ENCODE results near the gene MLLT10. TPM values are rescaled to one million over a fixed set of nuclear protein-coding genes. Genes with fewer than 3 reads are reported as not detected.
"Not testable (repeated sequence)": the region's sequence is repeated elsewhere in the genome, so short reads cannot be mapped to it uniquely, and the experiment has no call there.

Gene MLLT10
- total RNA-seq, 2 experiments from 2014 or later = 43.0 to 49.9 TPM

- H3K4me1 Mint-ChIP-seq = peaks cover 10% of the 10 kb centered on the region
- ChIA-PET POLR2A (no interaction called here), CTCF (no interaction called here)
- H3K9me3 Mint-ChIP-seq = no peaks in the 10 kb centered on the region
- H3K27ac Mint-ChIP-seq = no peak overlapping the region
- H3K27me3 Mint-ChIP-seq = no peaks in the 10 kb centered on the region
- H3K36me3 Mint-ChIP-seq (ENCODE audit: low read depth) = peaks cover 18% of the 10 kb centered on the region
- DNase-seq = no peak
- no peak overlapping the region for H3K4me3 Mint-ChIP-seq
Observed at GRCh38 chr10:21600804-21601433, 66.9 kb downstream of the MLLT10 start.

- DNase-seq = no peak
- Mint-ChIP-seq H3K27ac (no peak overlapping the region), H3K9me3 (no peaks in the 10 kb centered on the region), H3K4me3 (no peak overlapping the region), H3K4me1 (peaks cover 21% of the 10 kb centered on the region), H3K27me3 (no peaks in the 10 kb centered on the region), H3K36me3 (ENCODE audit: low read depth) (peaks cover 28% of the 10 kb centered on the region)
- ChIA-PET POLR2A (no interaction called here), CTCF (no interaction called here)
Observed at GRCh38 chr10:21602313-21602712, 68.3 kb downstream of the MLLT10 start.

- Mint-ChIP-seq H3K36me3 (ENCODE audit: low read depth) (peaks cover 25% of the 10 kb centered on the region), H3K27ac (no peak overlapping the region), H3K4me3 (no peak overlapping the region), H3K9me3 (peaks cover 3% of the 10 kb centered on the region), H3K4me1 (peaks cover 21% of the 10 kb centered on the region), H3K27me3 (no peaks in the 10 kb centered on the region)
- DNase-seq = no peak
- CTCF ChIA-PET = interaction anchor here (0.6 to 0.7 kb wide), 2 partner anchors 35 to 41 kb away, joined by 3 to 5 read pairs; no protein-coding TSS in a partner anchor
- POLR2A ChIA-PET = no interaction called here
Observed at GRCh38 chr10:21603721-21604120, 69.7 kb downstream of the MLLT10 start.

GRCh38 chr10:21604651-21605050, 70.6 kb downstream of the MLLT10 start:
- H3K27me3 Mint-ChIP-seq = no peaks in the 10 kb centered on the region
- H3K4me1 Mint-ChIP-seq = peaks cover 15% of the 10 kb centered on the region
- H3K27ac Mint-ChIP-seq = no peak overlapping the region
- H3K9me3 Mint-ChIP-seq = peaks cover 5% of the 10 kb centered on the region
- CTCF ChIA-PET = no interaction called here
- peaks cover 32% of the 10 kb centered on the region for H3K36me3 Mint-ChIP-seq (ENCODE audit: low read depth)
- no peak overlapping the region for H3K4me3 Mint-ChIP-seq
- POLR2A ChIA-PET = no interaction called here
- DNase-seq = no peak

- POLR2A ChIA-PET = no interaction called here
- peaks cover 53% of the 10 kb centered on the region for H3K36me3 Mint-ChIP-seq (ENCODE audit: low read depth)
- CTCF ChIA-PET = no interaction called here
Observed at GRCh38 chr10:21607907-21608306, 73.9 kb downstream of the MLLT10 start.

GRCh38 chr10:21614000-21614399, 80.0 kb downstream of the MLLT10 start:
- no peaks in the 10 kb centered on the region for H3K9me3 Mint-ChIP-seq
- H3K4me3 Mint-ChIP-seq = peak overlapping the region; percentile 21
- no peaks in the 10 kb centered on the region for H3K27me3 Mint-ChIP-seq
- POLR2A ChIA-PET = interaction anchor here (0.8 to 1.5 kb wide), 3 partner anchors 9 to 88 kb away, joined by 3 read pairs; partner anchors contain the start of gene SKIDA1
- H3K27ac Mint-ChIP-seq = peak overlapping the region; percentile 59
- CTCF ChIA-PET = interaction anchor here (0.6 to 1.6 kb wide), 4 partner anchors 118 to 1900 kb away, joined by 3 to 4 read pairs (median 4); no protein-coding TSS in a partner anchor
- no peak for DNase-seq
- H3K4me1 Mint-ChIP-seq = peaks cover 29% of the 10 kb centered on the region
- H3K36me3 Mint-ChIP-seq (ENCODE audit: low read depth) = peaks cover 38% of the 10 kb centered on the region

More at GRCh38 chr10:21607907-21608306, 73.9 kb downstream of the MLLT10 start:
- Mint-ChIP-seq H3K4me3 (no peak overlapping the region), H3K9me3 (peaks cover 5% of the 10 kb centered on the region), H3K27ac (no peak overlapping the region), H3K27me3 (no peaks in the 10 kb centered on the region), H3K4me1 (peaks cover 26% of the 10 kb centered on the region)
- no peak for DNase-seq

- ChIA-PET CTCF (no interaction called here), POLR2A (no interaction called here)
- Mint-ChIP-seq H3K4me1 (peaks cover 18% of the 10 kb centered on the region), H3K4me3 (no peak overlapping the region), H3K36me3 (ENCODE audit: low read depth) (peaks cover 25% of the 10 kb centered on the region), H3K27ac (no peak overlapping the region), H3K9me3 (no peaks in the 10 kb centered on the region), H3K27me3 (no peaks in the 10 kb centered on the region)
- DNase-seq = no peak
Observed at GRCh38 chr10:21617267-21617666, 83.2 kb downstream of the MLLT10 start.

- Mint-ChIP-seq H3K36me3 (ENCODE audit: low read depth) (peaks cover 43% of the 10 kb centered on the region), H3K27ac (no peak overlapping the region), H3K27me3 (no peaks in the 10 kb centered on the region), H3K4me3 (no peak overlapping the region), H3K9me3 (no peaks in the 10 kb centered on the region), H3K4me1 (peaks cover 20% of the 10 kb centered on the region)
- DNase-seq = no peak
- CTCF ChIA-PET = no interaction called here
- POLR2A ChIA-PET = interaction anchor here (1.0 kb wide), 1 partner anchor 10 kb away, joined by 3 read pairs; no protein-coding TSS in a partner anchor
Observed at GRCh38 chr10:21623291-21623690, 89.3 kb downstream of the MLLT10 start.

- POLR2A ChIA-PET, DNase-seq, H3K4me3 Mint-ChIP-seq, H3K27ac Mint-ChIP-seq, H3K9me3 Mint-ChIP-seq, H3K27me3 Mint-ChIP-seq, CTCF ChIA-PET: not testable (repeated sequence)
- Mint-ChIP-seq H3K36me3 (ENCODE audit: low read depth) (peaks cover 40% of the 10 kb centered on the region), H3K4me1 (peaks cover 20% of the 10 kb centered on the region)
Observed at GRCh38 chr10:21624421-21624820, 90.4 kb downstream of the MLLT10 start.

GRCh38 chr10:21624951-21625350, 90.9 kb downstream of the MLLT10 start:
- Mint-ChIP-seq H3K9me3 (no peaks in the 10 kb centered on the region), H3K4me1 (peaks cover 20% of the 10 kb centered on the region), H3K4me3 (no peak overlapping the region), H3K27ac (peak overlapping the region; percentile 5), H3K36me3 (ENCODE audit: low read depth) (peaks cover 43% of the 10 kb centered on the region), H3K27me3 (no peaks in the 10 kb centered on the region)
- DNase-seq = no peak
- CTCF ChIA-PET = no interaction called here
- POLR2A ChIA-PET = no interaction called here

GRCh38 chr10:21625623-21626229, 91.7 kb downstream of the MLLT10 start:
- H3K36me3 Mint-ChIP-seq (ENCODE audit: low read depth) = peaks cover 45% of the 10 kb centered on the region
- H3K9me3 Mint-ChIP-seq = no peaks in the 10 kb centered on the region
- H3K4me3 Mint-ChIP-seq = no peak overlapping the region
- H3K27ac Mint-ChIP-seq = no peak overlapping the region
- no peaks in the 10 kb centered on the region for H3K27me3 Mint-ChIP-seq
- H3K4me1 Mint-ChIP-seq = peaks cover 20% of the 10 kb centered on the region
- POLR2A ChIA-PET = no interaction called here
- CTCF ChIA-PET = interaction anchor here (0.7 kb wide), 1 partner anchor 38 kb away, joined by 3 read pairs; no protein-coding TSS in a partner anchor
- DNase-seq = no peak

- ChIA-PET POLR2A (interaction anchor here (0.5 kb wide), 1 partner anchor 100 kb away, joined by 3 read pairs; no protein-coding TSS in a partner anchor), CTCF (interaction anchor here (0.5 kb wide), 1 partner anchor 347 kb away, joined by 4 read pairs; no protein-coding TSS in a partner anchor)
- Mint-ChIP-seq H3K27me3 (no peaks in the 10 kb centered on the region), H3K4me3 (no peak overlapping the region), H3K27ac (no peak overlapping the region), H3K4me1 (peaks cover 20% of the 10 kb centered on the region), H3K9me3 (no peaks in the 10 kb centered on the region), H3K36me3 (ENCODE audit: low read depth) (peaks cover 51% of the 10 kb centered on the region)
- no peak for DNase-seq
Observed at GRCh38 chr10:21626457-21627161, 92.6 kb downstream of the MLLT10 start.

- no peak for DNase-seq
- H3K27me3 Mint-ChIP-seq = no peaks in the 10 kb centered on the region
- no peak overlapping the region for H3K27ac Mint-ChIP-seq
- ChIA-PET CTCF (no interaction called here), POLR2A (no interaction called here)
- no peak overlapping the region for H3K4me3 Mint-ChIP-seq
- peaks cover 20% of the 10 kb centered on the region for H3K4me1 Mint-ChIP-seq
- peaks cover 52% of the 10 kb centered on the region for H3K36me3 Mint-ChIP-seq (ENCODE audit: low read depth)
- no peaks in the 10 kb centered on the region for H3K9me3 Mint-ChIP-seq
Observed at GRCh38 chr10:21627331-21627730, 93.3 kb downstream of the MLLT10 start.

Data from activated CD4-positive, alpha-beta memory T cell treated with anti-CD3 and anti-CD28 coated beads, Interleukin-2, amount 10 ng/mL, durations not matched to agents 7 days and 5 days (primary cell).